Left cardiac atrium (tissue), 4 donors: ENCODE measurements around the gene PACRG. TPM values are rescaled to one million over a fixed set of nuclear protein-coding genes. Genes with fewer than 3 reads are reported as not detected.

ENCODE experiments used
- ATAC-seq, 2 donors: fragments of 200-7000 bp; cut with Tn5 transposase; one replicate each; pipeline ENCODE4 v1.9.1; 2020; ENCODE audit warnings: mild to moderate bottlenecking in 2 of 2, moderate library complexity in 2 of 2
- DNase-seq: peaks from one replicate; pipeline ENCODE4 v3.0.0-alpha.2; 2020
- intact Hi-C, 2 donors: fragments of 100-400 bp; cut with DNase I; formaldehyde crosslinking; loops; one replicate each; pipeline versions ENCODE4 v1.14.1 to v1.15.1; 2022 to 2023
- total RNA-seq, 2 donors: library from RNA; stranded (reverse); fragmentation: NEBNext Ultra II Directional; extraction: Animal tissue kit (Norgen Biotek cat#: 25700); gene quantifications; one replicate each; pipeline ENCODE4 v1.2.1, GENCODE V29; 2021
- donor health status: DM: no; HTN: yes; CAD: no.
- donor health status: DM: no; HTN: yes; CAD: no; lungs with severe emphysema.
- donor health status: DM: yes; HTN: yes; CAD: no.
- donor health status: Dilated cardiomyopathy.

The PACRG gene
- total RNA-seq, 2 donors from 2014 or later, result 3.2 to 4.5 TPM

DNA sequence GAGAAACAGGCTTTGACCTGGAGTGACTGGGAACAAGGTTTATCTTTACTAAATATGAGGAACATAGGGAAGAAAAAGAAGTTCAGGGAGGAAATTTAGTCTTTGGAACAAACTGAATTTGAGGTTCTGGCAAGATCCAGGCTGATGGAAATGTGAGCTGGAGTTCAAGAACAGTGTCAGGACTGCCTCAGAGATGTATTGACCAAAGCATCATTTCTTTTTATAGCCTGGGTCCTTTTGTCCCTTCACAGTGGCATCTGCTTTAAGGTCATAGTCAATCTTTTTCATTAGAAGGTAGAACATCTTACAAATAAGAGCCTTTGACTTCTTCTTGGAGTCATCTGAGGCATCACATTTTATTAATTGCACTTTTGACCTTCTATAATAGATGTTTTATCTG, 360.2 kb downstream of the PACRG start:
- no peak for ATAC-seq
- intact Hi-C loops, result no loop called here

DNA sequence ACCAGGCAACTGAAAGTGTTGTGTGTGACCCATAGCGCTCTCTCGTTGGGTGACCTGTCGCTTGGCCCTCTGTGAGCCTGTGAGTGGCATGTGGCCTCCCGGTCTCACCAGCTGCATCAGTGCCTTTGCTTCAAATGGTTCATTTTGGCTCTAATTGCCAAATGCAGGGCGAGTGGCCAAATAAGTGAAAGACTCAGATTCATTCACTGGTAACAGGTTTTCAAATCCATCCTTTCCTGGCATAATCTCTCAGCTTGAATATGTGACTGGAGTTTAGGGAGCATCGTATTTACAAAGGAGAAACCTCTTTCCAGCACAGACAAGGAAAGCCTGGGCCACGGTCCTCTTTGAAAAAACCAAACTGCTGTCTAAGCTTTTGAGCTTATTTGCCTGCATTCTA, 365.1 kb downstream of the PACRG start:
- DNase-seq (no peak), ATAC-seq (no peak)
- intact Hi-C loops, result no loop called here

More for the DNA sequence above, 360.2 kb downstream of the PACRG start:
- DNase-seq, result no peak

- DNase-seq (no peak), ATAC-seq (no peak)
- intact Hi-C loops, result no loop called here
Measured at GRCh38 chr6:163094881-163095280, 367.1 kb downstream of the PACRG start.

- DNase-seq, result no peak
- intact Hi-C loops, result no loop called here
- no peak for ATAC-seq
Measured at GRCh38 chr6:163095401-163095800, 367.6 kb downstream of the PACRG start.

GRCh38 chr6:163098827-163099479, 371.2 kb downstream of the PACRG start:
- ATAC-seq, result peak in 1 of 2 donors; percentile 18

GRCh38 chr6:163099621-163100171, 371.9 kb downstream of the PACRG start:
- DNase-seq (no peak), ATAC-seq (no peak)
- intact Hi-C loops, result no loop called here

More at GRCh38 chr6:163098827-163099479, 371.2 kb downstream of the PACRG start:
- intact Hi-C loops, result no loop called here
- DNase-seq, result no peak

- intact Hi-C loops, result no loop called here
- ATAC-seq (no peak), DNase-seq (no peak)
Measured at GRCh38 chr6:163100259-163100658, 372.5 kb downstream of the PACRG start.

DNA sequence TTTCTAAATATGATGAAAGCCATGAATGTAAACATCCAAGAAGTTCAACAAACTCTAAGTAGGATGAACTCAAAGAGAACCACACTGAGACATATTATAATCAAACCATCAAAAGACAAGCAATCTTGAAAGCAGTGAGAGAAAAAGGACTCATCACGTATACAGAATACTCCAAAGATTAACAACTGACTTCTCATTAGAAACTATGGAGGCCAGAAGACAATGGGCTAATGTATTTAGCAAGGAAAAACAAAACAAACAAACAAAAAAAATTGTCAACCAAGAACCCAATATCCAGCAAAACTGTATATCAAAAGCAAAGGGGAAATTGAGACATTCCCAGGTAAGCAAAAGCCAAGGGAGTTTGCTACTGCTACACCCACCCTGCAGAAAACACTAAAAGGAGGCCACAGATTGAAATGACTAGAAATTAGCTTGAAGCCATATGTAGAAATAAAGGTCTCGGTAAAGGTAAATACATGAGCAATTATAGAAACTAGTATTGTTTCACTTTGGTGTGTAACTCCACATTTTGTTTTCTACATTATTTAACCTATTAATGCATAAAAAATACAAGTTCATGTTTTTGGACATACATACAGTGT, 385.7 kb downstream of the PACRG start:
- DNase-seq (no peak), ATAC-seq (no peak)
- intact Hi-C loops, result no loop called here

GRCh38 chr6:163118941-163119340, 391.2 kb downstream of the PACRG start:
- DNase-seq, result no peak
- ATAC-seq, result no peak
- intact Hi-C loops, result no loop called here

GRCh38 chr6:163120223-163120622, 392.4 kb downstream of the PACRG start:
- no peak for ATAC-seq
- no peak for DNase-seq
- intact Hi-C loops, result no loop called here

GRCh38 chr6:163121270-163121669, 393.5 kb downstream of the PACRG start:
- intact Hi-C loops, result no loop called here
- DNase-seq (no peak), ATAC-seq (no peak)

- intact Hi-C loops, result no loop called here
- ATAC-seq (no peak), DNase-seq (no peak)
Measured at GRCh38 chr6:163122365-163122764, 394.6 kb downstream of the PACRG start.

DNA sequence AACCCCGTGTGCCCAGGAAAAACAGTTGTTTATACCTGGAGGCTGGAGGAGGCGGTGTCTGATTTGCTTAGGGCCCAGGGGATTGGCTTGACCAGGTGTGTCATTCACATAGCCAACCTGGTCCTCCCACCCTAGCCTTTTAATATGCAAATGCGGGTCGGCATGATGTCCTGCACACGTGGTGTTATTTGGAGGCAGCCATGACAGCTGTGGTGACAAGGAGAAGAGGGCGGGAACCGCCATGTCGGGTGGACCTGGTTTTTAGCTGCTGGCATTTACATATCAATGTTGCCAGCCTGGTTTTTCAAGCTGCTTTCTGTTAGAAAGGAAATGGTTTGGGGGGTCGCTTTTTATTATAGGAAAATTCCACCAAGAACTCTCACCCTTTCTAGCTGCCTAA, 395.3 kb downstream of the PACRG start:
- intact Hi-C loops, result no loop called here
- DNase-seq (no peak), ATAC-seq (no peak)

DNA sequence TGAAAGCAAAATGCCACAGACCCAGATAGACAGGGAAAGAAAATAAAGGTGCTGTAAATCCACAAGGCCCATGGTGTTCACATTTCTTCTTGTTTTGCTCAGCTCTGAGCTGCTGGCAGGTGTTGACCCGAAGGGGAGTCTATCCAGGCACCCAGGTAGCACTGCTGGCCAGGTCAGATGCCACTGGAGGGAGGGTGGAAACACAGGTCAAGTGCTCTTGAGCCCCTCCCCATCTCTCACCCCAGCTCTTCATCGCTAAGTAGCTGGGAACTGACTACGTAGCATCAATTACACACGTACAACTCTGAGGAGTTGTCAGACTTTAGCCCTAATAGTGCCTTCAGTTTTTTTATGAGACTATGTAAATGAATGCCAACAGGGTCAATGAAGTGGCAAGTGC, 399.0 kb downstream of the PACRG start:
- ATAC-seq (no peak), DNase-seq (no peak)
- intact Hi-C loops, result no loop called here

DNA sequence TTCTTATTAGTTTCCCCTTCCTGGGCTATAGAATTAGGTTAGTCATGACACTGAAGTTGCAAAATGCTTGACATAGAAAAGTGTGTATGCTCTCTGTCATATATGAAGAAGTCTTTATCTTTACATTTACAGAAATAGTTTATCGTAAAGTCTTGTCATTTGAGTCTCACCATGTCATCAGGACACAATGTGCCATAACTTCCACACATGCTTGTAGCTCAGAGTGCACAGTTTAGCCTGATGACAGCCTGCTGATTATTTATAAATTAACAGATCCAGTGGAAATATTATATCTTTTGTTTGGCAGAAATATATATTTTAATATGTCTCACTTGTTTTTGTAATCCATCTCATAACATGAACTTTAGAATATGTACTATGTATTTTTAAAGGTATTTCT, 399.8 kb downstream of the PACRG start:
- intact Hi-C loops, result no loop called here
- ATAC-seq (no peak), DNase-seq (no peak)

DNA sequence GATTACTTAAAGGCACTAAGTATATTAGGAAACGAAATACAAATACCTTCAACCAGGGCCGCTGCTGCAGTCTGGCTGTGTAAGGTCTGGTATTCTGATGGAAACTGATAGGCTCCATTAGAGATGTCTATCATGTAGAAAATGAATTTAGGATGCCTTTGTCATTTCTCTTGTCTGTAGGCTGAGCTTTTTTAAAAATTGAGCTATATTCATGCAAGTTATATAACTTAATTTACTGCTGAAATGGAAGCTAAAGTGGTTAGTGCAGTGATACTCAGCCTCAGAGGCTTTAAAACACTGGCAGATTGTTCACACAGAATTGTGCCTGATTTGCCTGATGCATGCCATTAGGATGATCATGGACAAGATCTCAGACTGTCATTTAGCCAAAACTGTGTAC, 400.6 kb downstream of the PACRG start:
- DNase-seq (no peak), ATAC-seq (no peak)
- intact Hi-C loops, result no loop called here

DNA sequence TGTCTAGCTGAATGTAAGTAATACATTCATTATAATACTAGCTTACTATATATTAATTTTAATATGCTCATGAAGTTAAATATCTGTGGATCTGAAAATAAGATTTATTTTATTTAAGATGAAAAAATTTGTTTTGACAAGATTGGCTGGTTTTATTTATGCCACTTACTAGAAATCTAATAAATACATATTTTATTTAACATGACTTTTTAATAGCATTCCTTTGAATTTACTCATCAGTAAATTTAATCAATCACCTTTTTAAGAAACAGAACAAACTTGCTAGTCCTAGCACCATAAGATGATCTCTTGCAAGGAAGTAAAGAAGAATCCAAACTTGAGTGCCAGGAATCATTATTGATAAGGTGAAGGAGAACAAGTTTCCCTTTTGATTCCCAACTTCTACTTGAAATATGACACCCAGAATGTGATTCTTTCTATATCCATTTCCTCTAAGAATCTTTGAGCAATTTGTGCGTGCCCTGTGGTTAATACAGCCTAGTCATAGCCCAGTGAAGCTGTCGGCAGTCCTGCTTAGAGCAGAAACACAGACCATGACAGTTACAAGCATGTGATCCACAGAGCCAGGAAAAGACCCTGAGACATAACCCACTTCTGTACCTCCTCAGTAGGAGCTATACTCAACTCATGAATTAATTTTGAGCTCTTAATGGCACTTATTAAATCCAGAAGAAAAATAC, 404.4 kb downstream of the PACRG start:
- no peak for ATAC-seq
- DNase-seq, result no peak
- intact Hi-C loops, result no loop called here

DNA sequence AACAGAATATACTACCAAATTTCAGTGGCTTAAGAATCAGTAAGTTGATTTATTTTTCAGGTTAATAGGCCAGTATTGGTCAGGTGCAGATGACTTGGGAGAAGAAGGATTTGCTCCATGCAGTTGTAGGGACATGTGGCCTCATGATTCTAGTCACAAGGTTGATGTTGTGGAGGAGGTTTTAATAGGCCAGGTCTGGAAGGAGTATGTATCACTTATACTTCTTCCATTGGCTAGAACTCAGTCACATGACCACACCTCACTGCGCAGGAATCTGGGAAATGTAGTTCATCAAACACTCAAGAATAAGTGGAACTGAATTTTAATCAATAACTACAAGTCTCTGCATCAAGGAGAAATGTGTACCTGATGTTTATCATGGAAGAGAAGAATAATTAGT, 405.2 kb downstream of the PACRG start:
- intact Hi-C loops, result no loop called here
- ATAC-seq (no peak), DNase-seq (no peak)

DNA sequence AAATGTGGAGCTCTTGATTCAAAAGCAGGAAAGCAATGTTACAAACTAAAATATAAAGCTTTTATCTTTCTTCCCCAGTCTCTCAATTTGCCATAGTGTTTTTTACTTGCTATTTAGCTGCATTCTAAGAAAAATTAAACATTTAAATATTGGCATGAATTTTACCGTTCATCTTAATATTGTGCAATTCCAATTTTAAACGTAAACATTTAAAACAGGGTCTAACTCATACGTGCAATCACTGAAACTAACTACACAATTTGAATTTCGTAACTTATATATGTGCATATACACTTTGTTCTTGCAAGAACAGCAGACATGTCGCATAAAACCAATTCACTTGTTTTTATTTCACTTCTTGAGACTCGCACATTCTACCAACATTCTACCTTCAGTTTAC, 405.9 kb downstream of the PACRG start:
- no peak for ATAC-seq

DNA sequence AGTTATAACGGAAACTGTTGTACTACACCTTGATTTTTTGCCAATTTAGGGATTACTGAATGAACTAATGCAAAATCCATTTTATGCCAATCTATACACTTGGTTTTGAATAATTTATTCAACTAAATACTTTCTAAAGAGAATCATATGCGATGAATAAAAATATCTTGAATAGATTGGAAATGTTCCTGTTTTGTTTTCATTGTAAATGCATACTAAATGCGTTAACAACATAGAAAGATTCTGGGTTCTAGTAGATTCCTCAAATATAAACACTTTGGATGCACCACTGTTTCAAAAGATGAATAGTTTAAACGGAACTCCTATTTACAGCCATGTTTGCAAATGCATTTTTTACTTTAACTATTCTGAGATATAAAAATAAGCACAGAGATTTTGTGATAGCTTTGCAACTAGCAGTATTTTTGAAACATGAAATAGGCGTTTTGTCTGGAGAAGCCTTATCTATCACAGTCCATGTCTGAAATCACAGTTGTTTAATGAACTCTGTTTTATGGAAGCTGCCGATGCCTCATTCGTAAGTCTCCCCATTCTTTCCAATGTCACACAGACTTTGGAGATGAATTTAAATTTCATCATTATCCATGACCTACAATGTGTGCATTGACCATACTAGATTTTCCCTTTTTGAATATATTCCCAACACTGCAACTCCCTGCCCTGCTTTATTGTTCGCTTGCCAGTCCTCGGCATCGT, 409.1 kb downstream of the PACRG start:
- DNase-seq (no peak), ATAC-seq (no peak)
- intact Hi-C loops, result no loop called here

More for the DNA sequence above, 405.9 kb downstream of the PACRG start:
- intact Hi-C loops, result no loop called here
- no peak for DNase-seq
